ENCODE results near the gene ATG7.
A peak's percentile ranks its signal among the peaks of the same experiment; 100 is the strongest.

ATG7 gene

DNA sequence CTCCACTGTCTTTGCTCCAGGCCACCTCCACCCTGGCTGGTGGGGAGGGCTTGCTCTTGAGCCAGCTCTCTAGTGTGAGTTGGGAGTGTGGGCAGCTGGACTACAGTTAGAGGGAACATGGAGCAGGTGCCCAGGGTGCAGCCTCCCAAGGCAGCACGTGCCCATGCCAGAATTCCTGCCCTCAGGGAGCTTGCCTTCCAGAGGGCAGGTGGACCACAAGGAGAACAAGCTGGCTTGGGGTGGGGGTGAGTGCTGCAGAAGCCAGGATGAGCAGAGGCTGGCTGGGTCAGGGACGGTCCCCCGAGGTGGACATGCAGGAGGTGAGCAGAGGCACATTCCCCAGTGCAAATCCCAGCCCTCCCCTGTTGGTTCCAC lies 282.0 kb downstream of the ATG7 start:
- H3K27me3 ChIP-seq (ENCODE audit: control insufficient read depth in 1 of 2, insufficient read depth in 2 of 2, low read length in 2 of 2) = no peaks in the 10 kb centered on the region
- no peak overlapping the region for H3K4me3 ChIP-seq (ENCODE audit: low read depth in 1 of 2, low read length in 2 of 2)
- peaks cover 5% of the 10 kb centered on the region for H3K36me3 ChIP-seq (ENCODE audit: insufficient read depth, low read length)
- H3K9me3 ChIP-seq (ENCODE audit: low read length) = no peaks in the 10 kb centered on the region
- peaks cover 42% of the 10 kb centered on the region for H3K4me1 ChIP-seq (ENCODE audit: insufficient read depth, low read length)
- H3K9ac ChIP-seq (ENCODE audit: low read length) = no peak overlapping the region
- no peak overlapping the region for H3K27ac ChIP-seq (ENCODE audit: low read depth, low read length)

DNA sequence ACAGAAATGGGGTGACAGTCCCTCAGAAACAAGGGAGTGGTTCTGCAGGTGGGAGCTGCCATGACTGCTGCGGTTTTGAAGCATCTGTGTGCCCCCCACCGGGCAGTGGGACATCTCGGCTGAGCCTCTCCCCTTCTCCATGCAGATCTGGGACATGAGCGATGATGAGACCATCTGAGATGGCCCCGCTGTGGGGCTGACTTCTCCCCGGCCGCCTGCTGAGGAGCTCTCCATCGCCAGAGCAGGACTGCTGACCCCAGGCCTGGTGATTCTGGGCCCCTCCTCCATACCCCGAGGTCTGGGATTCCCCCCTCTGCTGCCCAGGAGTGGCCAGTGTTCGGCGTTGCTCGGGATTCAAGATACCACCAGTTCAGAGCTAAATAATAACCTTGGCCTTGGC lies 282.5 kb downstream of the ATG7 start:
- H3K9ac ChIP-seq (ENCODE audit: low read length) = no peak overlapping the region
- peaks cover 45% of the 10 kb centered on the region for H3K4me1 ChIP-seq (ENCODE audit: insufficient read depth, low read length)
- H3K27me3 ChIP-seq (ENCODE audit: control insufficient read depth in 1 of 2, insufficient read depth in 2 of 2, low read length in 2 of 2) = no peaks in the 10 kb centered on the region
- H3K27ac ChIP-seq (ENCODE audit: low read depth, low read length) = no peak overlapping the region
- H3K9me3 ChIP-seq (ENCODE audit: low read length) = no peaks in the 10 kb centered on the region
- peaks cover 5% of the 10 kb centered on the region for H3K36me3 ChIP-seq (ENCODE audit: insufficient read depth, low read length)
- H3K4me3 ChIP-seq (ENCODE audit: low read depth in 1 of 2, low read length in 2 of 2) = no peak overlapping the region

DNA sequence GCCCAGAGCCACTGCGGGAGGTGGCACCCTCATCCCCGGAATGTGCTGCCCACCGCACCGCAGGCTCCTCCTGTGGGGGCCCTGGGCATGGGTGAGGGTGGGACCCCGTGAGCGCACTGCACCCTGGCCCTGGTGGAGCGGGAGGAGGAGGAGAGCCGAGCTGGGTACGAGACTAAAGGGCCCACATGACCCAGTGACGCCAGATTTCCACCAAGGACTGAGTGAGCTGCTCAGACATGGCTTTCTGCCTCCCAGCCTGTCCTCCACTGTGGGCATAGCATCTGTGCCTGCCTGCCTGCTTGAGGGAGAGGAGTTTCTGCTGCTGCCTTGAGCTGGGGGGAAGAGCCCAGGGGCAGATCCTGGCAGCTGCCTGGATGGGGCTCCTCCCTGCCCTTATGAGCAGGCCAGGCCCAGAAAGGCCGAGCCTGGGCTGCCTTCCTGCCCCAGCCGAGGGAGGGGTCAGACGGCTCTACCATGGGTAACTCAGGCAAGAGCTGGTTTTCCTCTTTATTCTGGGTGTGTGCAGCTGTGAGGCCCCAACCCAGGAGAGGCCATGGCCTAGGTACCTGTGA lies 283.1 kb downstream of the ATG7 start:
- no peaks in the 10 kb centered on the region for H3K9me3 ChIP-seq (ENCODE audit: low read length)
- H3K36me3 ChIP-seq (ENCODE audit: insufficient read depth, low read length) = peaks cover 5% of the 10 kb centered on the region
- peak overlapping the region; percentile 23 for H3K27ac ChIP-seq (ENCODE audit: low read depth, low read length)
- H3K27me3 ChIP-seq (ENCODE audit: control insufficient read depth in 1 of 2, insufficient read depth in 2 of 2, low read length in 2 of 2) = no peaks in the 10 kb centered on the region
- no peak overlapping the region for H3K9ac ChIP-seq (ENCODE audit: low read length)
- peaks cover 50% of the 10 kb centered on the region for H3K4me1 ChIP-seq (ENCODE audit: insufficient read depth, low read length)
- H3K4me3 ChIP-seq (ENCODE audit: low read depth in 1 of 2, low read length in 2 of 2) = no peak overlapping the region

DNA sequence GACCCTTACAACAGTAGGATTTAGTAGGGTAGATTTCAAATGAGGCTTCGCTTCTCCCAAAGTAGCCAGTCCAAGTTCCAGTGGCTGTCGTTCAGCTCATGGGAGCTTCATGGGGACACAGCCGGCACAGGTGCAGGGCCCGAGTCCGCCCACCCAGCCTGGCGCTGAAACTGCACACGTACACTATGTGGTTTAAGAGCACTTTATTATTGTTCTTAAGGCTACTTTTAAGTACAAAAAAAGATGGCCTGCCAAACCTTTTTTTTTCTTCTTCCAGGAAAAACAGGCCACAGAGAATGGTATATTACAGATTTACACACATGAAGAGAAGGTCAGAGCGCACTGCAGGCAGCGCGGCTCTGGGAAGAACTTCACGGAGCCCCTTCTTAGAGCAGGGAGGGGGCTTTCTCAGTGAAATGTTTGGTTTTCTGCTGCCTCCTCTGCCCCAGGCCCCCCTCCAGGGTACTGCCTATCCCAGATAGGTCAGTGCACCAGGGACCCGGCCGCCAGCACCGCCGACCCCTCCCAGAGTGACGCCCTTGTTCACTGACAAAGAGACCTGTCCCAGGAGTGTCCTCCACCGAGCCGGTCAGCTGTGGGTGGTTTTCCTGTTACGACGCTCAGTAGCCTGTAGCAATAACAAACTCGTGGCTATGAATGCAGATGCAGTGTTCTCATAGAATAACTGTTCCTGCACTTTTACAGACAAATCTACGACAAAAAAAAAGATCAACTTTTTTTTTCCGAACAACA lies 283.9 kb downstream of the ATG7 start:
- Histone ChIP-seq H3K27ac (ENCODE audit: low read depth, low read length) (peak overlapping the region; percentile 23), H3K4me1 (ENCODE audit: insufficient read depth, low read length) (peaks cover 56% of the 10 kb centered on the region), H3K9ac (ENCODE audit: low read length) (no peak overlapping the region)

DNA sequence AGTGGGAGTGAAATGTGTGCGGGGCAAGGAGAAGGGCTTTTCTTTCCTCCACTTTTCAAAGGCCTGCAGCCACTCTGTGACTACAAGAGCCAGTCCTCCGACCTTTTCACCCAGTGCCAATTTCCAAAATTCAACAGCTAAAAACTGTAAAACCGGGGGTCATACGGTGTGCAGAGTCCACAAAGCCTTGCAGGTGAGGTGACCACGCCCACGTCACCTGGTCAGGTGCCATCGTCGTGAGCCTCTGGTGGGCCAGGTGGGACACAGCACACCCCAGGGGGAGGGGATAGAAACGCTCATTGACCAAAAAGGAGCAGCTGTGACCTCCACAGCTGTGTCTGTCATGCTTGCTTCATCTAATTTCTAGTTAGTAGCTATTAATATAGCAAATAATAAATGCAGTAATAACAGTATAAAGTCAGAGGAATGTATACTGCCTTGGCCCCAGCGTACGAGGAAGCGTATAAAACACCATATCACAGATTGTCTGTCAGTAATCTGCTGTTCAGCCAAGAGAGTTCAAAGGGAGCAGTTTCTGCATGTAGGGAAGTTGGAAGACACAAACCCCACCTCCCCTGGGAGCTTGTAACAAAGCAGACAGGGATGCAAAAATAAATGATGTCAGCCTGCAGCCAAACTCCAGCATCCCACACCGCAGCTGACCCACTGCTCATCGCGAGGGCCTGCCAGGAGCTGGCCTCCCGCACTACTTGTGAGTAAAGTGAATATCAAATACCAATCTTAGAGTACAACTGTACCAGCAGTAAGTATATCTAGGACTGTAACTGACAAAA lies 284.9 kb downstream of the ATG7 start:
- H3K4me3 ChIP-seq (ENCODE audit: low read depth in 1 of 2, low read length in 2 of 2) = no peak overlapping the region
- H3K4me1 ChIP-seq (ENCODE audit: insufficient read depth, low read length) = peaks cover 66% of the 10 kb centered on the region
- H3K27ac ChIP-seq (ENCODE audit: low read depth, low read length) = peak overlapping the region; percentile 56
- peaks cover 5% of the 10 kb centered on the region for H3K36me3 ChIP-seq (ENCODE audit: insufficient read depth, low read length)
- H3K9me3 ChIP-seq (ENCODE audit: low read length) = no peaks in the 10 kb centered on the region
- no peaks in the 10 kb centered on the region for H3K27me3 ChIP-seq (ENCODE audit: control insufficient read depth in 1 of 2, insufficient read depth in 2 of 2, low read length in 2 of 2)
- no peak overlapping the region for H3K9ac ChIP-seq (ENCODE audit: low read length)

More for the DNA sequence above, 283.9 kb downstream of the ATG7 start:
- H3K9me3 ChIP-seq (ENCODE audit: low read length) = no peaks in the 10 kb centered on the region
- H3K27me3 ChIP-seq (ENCODE audit: control insufficient read depth in 1 of 2, insufficient read depth in 2 of 2, low read length in 2 of 2) = no peaks in the 10 kb centered on the region
- H3K36me3 ChIP-seq (ENCODE audit: insufficient read depth, low read length) = peaks cover 5% of the 10 kb centered on the region
- H3K4me3 ChIP-seq (ENCODE audit: low read depth in 1 of 2, low read length in 2 of 2) = no peak overlapping the region

DNA sequence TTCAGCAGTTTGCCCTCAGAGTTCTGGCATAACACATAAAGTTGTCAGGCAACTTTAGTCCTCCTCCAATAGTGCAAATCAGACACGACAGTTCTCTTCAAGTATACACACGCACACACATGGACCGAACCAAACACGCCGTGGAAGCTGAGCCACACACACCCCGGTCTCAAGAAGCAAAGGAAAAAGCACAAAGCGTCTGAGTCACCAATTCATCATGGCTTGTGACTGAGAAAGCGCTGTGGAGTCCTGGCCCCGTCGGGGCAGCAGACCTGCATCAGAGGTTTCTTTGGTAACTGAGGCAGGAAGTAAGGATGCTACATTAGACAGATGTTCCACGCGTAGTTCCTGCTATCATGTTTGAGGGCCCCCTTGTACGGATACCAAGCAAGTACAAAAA lies 285.8 kb downstream of the ATG7 start:
- H3K4me1 ChIP-seq (ENCODE audit: insufficient read depth, low read length) = peaks cover 75% of the 10 kb centered on the region
- no peak overlapping the region for H3K9ac ChIP-seq (ENCODE audit: low read length)
- peaks cover 7% of the 10 kb centered on the region for H3K36me3 ChIP-seq (ENCODE audit: insufficient read depth, low read length)
- peak overlapping the region; percentile 56 for H3K27ac ChIP-seq (ENCODE audit: low read depth, low read length)
- no peaks in the 10 kb centered on the region for H3K27me3 ChIP-seq (ENCODE audit: control insufficient read depth in 1 of 2, insufficient read depth in 2 of 2, low read length in 2 of 2)
- no peak overlapping the region for H3K4me3 ChIP-seq (ENCODE audit: low read depth in 1 of 2, low read length in 2 of 2)
- H3K9me3 ChIP-seq (ENCODE audit: low read length) = no peaks in the 10 kb centered on the region

DNA sequence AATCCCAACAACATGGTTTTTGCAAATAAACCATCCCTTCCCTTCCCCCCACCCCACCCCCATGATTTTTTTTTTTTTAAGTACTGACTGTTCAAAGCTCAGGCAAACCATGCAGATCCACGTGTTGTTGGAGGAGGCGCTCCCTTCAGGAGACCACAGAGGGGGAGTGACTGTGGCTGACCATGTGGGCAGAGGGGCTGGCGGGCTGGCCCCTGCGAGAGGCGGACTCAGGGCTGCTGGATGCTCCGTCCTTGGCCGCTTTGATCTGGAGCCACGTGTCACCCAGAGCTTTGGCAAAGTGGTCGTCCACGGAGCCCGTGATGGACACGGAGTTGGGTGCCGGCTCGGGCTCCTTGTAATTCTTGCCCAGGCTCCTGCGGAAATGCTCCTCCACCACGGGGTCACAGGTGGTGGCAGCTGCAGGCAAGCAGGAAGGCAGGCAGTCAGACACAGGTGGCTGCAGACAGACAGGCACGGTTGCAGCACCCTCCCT lies 286.3 kb downstream of the ATG7 start:
- Histone ChIP-seq H3K27ac (ENCODE audit: low read depth, low read length) (no peak overlapping the region), H3K4me3 (ENCODE audit: low read depth in 1 of 2, low read length in 2 of 2) (no peak overlapping the region), H3K9ac (ENCODE audit: low read length) (no peak overlapping the region), H3K27me3 (ENCODE audit: control insufficient read depth in 1 of 2, insufficient read depth in 2 of 2, low read length in 2 of 2) (no peaks in the 10 kb centered on the region), H3K9me3 (ENCODE audit: low read length) (no peaks in the 10 kb centered on the region), H3K36me3 (ENCODE audit: insufficient read depth, low read length) (peaks cover 11% of the 10 kb centered on the region), H3K4me1 (ENCODE audit: insufficient read depth, low read length) (peaks cover 74% of the 10 kb centered on the region)

DNA sequence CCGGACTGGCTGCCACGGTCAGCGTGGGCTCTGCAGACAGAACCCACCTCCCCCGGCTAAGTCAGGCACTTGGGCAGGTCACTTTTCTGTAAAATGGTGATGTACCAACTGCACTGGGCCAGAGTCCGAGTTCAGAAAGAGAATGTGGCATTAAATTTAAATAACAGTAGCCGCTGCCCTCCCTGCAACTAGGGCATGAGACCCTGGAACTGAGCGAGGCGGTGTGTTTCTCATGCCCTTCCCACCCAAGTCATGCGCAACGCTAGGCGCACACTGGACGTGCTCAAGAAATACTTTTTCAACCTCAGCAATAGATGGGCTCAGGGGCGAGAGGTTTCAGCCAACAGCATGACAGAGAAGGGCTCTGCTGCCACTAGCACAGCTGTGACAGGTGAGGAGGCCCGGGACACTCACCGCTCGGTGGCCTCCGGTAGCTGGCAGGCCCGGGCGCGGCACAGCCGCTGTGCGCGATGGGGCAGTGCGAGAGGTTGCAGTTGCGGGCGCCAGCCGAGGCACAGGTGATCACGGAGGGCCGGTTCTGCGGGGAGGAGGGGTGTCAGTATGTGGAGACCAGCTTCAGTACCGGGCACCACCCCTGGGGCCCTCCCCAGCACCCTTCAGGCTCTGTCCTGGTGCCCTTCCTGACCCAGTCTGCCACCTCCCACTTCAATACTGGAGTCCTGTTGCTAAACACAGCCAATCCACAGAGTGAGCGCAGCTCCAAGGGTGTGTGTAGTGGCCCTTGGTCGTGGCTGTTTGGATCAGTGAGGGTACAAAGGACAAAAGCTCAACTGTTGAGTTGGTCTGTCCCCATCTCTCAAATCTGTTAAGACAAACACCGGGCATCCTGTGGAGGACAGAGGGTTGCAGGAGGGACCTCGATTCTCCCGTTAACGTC lies 287.0 kb downstream of the ATG7 start:
- H3K9ac ChIP-seq (ENCODE audit: low read length) = no peak overlapping the region
- H3K9me3 ChIP-seq (ENCODE audit: low read length) = no peaks in the 10 kb centered on the region
- H3K4me3 ChIP-seq (ENCODE audit: low read depth in 1 of 2, low read length in 2 of 2) = no peak overlapping the region
- no peaks in the 10 kb centered on the region for H3K27me3 ChIP-seq (ENCODE audit: control insufficient read depth in 1 of 2, insufficient read depth in 2 of 2, low read length in 2 of 2)
- peaks cover 67% of the 10 kb centered on the region for H3K4me1 ChIP-seq (ENCODE audit: insufficient read depth, low read length)
- peaks cover 18% of the 10 kb centered on the region for H3K36me3 ChIP-seq (ENCODE audit: insufficient read depth, low read length)
- H3K27ac ChIP-seq (ENCODE audit: low read depth, low read length) = no peak overlapping the region

DNA sequence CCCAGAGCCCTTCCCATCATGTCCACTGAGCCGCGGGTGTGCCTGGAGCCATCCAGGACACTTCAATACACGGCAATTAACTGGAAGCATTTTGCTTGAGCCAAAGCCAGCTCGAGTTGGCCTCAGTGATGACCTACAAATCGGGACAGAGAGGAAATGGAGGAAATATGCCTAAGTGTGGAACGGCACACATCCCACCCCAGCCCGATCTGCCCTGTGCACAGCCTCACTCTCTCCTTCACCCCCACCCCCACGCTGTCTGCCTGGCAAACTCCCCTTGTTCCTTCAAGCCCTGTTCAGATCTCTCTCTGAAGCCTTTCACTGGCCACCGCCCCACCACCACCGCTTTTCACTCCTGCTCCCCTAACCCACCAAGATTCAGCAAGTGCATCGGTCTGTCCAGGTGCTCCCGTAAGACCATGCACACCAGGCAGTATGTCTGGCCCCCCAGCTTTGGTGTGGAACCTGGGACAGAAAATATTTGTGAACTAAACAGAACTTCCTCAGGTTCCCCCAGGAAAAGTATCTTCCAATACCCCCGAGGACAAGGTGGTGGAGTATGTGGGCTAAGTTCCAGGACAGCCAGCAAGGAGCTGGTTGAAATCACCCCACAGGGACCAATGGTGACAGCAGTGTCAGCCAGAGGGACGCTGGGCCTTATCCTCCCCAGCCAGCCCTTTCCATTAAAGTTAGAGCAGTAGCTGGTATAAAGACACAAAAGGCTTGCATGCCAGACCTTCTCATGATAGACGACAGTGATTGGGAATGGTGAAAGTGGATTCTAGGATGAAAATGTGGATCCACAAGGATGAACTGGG lies 287.8 kb downstream of the ATG7 start:
- no peaks in the 10 kb centered on the region for H3K27me3 ChIP-seq (ENCODE audit: control insufficient read depth in 1 of 2, insufficient read depth in 2 of 2, low read length in 2 of 2)
- H3K27ac ChIP-seq (ENCODE audit: low read depth, low read length) = no peak overlapping the region
- no peaks in the 10 kb centered on the region for H3K9me3 ChIP-seq (ENCODE audit: low read length)
- H3K4me1 ChIP-seq (ENCODE audit: insufficient read depth, low read length) = peaks cover 63% of the 10 kb centered on the region
- no peak overlapping the region for H3K4me3 ChIP-seq (ENCODE audit: low read depth in 1 of 2, low read length in 2 of 2)
- H3K9ac ChIP-seq (ENCODE audit: low read length) = no peak overlapping the region
- H3K36me3 ChIP-seq (ENCODE audit: insufficient read depth, low read length) = peaks cover 17% of the 10 kb centered on the region

DNA sequence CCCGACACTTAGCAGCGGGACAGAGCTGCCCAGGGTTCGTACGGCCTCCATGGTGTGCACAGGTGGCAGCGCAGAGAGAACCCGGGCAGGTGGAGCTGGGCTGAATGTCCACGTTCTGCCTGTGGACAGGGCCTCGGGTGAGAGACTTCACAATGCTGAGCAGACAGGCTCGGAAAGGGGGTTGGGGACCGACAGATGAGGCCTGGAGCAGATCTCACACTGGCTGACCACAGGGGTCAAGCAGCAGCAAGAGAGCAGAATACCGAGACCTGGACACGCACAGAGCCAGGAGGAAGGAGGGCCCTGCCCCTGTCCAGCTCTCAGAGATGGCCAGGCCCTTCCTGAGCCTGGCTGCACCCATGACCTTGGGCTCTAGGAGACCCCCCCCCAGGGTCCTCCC lies 288.5 kb downstream of the ATG7 start:
- Histone ChIP-seq H3K4me1 (ENCODE audit: insufficient read depth, low read length) (peaks cover 55% of the 10 kb centered on the region), H3K4me3 (ENCODE audit: low read depth in 1 of 2, low read length in 2 of 2) (no peak overlapping the region), H3K9ac (ENCODE audit: low read length) (no peak overlapping the region), H3K27me3 (ENCODE audit: control insufficient read depth in 1 of 2, insufficient read depth in 2 of 2, low read length in 2 of 2) (no peaks in the 10 kb centered on the region), H3K36me3 (ENCODE audit: insufficient read depth, low read length) (peaks cover 24% of the 10 kb centered on the region), H3K9me3 (ENCODE audit: low read length) (no peaks in the 10 kb centered on the region), H3K27ac (ENCODE audit: low read depth, low read length) (peak overlapping the region; percentile 54)
